ENCODE measurements around the gene KNOP1. TPM values are rescaled to one million over a fixed set of nuclear protein-coding genes. Genes with fewer than 3 reads are reported as not detected.

The KNOP1 gene
- total RNA-seq, 1 experiment from 2014 or later: 13.6 TPM

DNA sequence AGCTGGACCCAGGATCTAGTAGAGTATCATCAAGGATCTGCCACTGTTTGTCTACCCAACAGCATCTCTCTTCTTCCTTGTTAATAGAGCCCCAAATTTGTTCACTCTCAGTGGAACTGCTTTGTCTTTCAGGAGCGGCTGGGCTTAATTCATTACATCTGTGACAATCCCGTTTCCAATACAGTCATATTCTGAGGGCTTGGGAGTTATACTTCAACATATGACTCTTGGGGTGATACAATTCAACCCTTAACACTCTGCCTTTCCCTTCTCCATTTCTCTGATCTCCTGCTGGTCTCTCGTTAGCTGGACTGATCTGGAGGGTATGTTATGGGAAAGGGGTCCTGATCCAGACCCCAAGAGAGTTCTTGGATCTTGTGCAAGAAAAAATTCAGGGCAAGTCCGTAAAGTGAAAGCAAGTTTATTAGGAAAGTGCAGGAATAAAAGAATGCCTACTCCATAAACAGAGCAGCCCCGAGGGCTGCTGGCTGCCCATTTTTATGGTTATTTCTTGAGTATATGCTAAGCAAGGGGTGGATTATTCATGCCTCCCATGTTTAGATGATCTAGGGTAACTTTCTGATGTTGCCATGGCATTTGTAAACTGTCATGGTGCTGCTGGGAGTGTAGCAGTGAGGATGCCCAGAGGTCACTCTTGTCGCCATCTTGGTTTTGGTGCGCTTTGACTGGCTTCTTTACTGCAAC is 42.5 kb upstream of the KNOP1 start:
- CTCF ChIA-PET: no interaction called here
- intact Hi-C loops (cut with micrococcal nuclease): no loop called here

DNA sequence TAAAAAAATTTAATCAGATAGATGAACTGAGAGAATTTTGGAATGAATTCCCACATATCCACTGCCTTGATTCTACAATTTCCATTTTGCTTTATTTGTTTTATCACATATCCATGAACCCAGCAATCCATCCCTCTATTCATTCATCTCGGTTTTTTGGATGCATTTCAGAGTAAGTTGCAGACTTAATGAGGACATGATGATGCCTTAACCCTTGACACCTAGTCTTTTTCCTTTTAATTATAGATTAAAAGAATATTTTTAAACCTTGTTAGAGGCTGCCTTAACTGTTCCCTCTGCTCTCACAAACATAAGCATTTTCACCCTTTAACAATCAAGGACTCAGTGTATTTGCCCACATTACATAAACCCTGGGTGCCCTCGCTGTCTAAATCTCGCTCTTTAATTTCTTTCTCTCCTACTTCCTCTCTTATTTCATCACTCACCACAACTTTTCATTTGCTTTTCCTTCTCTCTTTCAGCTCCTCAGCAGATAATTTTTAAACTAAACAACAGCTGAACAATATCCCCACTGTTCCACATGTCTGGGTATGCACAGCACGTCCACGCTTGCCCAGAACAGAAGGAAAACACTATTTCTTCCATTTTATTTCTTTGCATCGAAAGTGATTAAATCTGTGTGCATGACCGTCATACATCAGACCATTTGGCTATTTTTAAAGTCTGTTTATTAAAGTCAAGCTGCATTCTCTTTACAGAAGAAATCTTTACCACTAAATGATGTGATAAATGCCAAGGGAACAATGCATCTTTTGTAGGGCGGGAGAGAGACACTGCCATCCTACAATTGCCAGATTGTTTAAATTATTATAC is 40.0 kb upstream of the KNOP1 start:
- peaks cover 24% of the 10 kb centered on the region for H3K4me1 ChIP-seq (ENCODE audit: insufficient read depth, low read length)
- peaks cover 4% of the 10 kb centered on the region for H3F3A ChIP-seq (ENCODE audit: low read length, unreplicated experiment)
- TF ChIP-seq EZH2phosphoT487 (IDR thresholded peaks at IDR 0.05; ENCODE audit: borderline replicate concordance, low read length): no peak
- no peak for TF ChIP-seq CTCF (conservative IDR thresholded peaks at IDR 0.05; ENCODE audit: low read depth, low read length)
- TF ChIP-seq EZH2 (IDR thresholded peaks at IDR 0.05; ENCODE audit: low read length, unreplicated experiment): no peak
- H3K27me3 ChIP-seq (ENCODE audit: low read length): no peaks in the 10 kb centered on the region
- no peak overlapping the region for H3K4me2 ChIP-seq (ENCODE audit: low read length)
- CTCF ChIA-PET: no interaction called here
- no peaks in the 10 kb centered on the region for H3K79me2 ChIP-seq (ENCODE audit: low read length)
- DNase-seq (no peak), ATAC-seq (no peak)
- no peaks in the 10 kb centered on the region for H3K36me3 ChIP-seq (ENCODE audit: low read depth, low read length)
- no peak overlapping the region for H3K4me3 ChIP-seq (ENCODE audit: low read length)
- no peak overlapping the region for H3K9ac ChIP-seq (ENCODE audit: low read length)
- BruUV-seq (replicated peaks): no TSS peak
- no peaks in the 10 kb centered on the region for H4K20me1 ChIP-seq (ENCODE audit: low read length)
- intact Hi-C loops (cut with micrococcal nuclease): no loop called here
- no peaks in the 10 kb centered on the region for H3K9me2 ChIP-seq (replicated peaks; ENCODE audit: low read length)
- H3K27ac ChIP-seq (ENCODE audit: low read length): no peak overlapping the region
- H3K9me3 ChIP-seq (ENCODE audit: low read length): no peaks in the 10 kb centered on the region
- POLR2A ChIA-PET (ENCODE audit: unreplicated experiment): no interaction called here
- H2AFZ ChIP-seq (ENCODE audit: low read length): no peak overlapping the region

More for the DNA sequence above, 42.5 kb upstream of the KNOP1 start:
- TF ChIP-seq EZH2 (IDR thresholded peaks at IDR 0.05; ENCODE audit: low read length, unreplicated experiment) (no peak), CTCF (conservative IDR thresholded peaks at IDR 0.05; ENCODE audit: low read depth, low read length) (no peak), EZH2phosphoT487 (IDR thresholded peaks at IDR 0.05; ENCODE audit: borderline replicate concordance, low read length) (no peak)
- Histone ChIP-seq H3K79me2 (ENCODE audit: low read length) (no peaks in the 10 kb centered on the region), H3K4me3 (ENCODE audit: low read length) (no peak overlapping the region), H2AFZ (ENCODE audit: low read length) (no peak overlapping the region), H3K27ac (ENCODE audit: low read length) (no peak overlapping the region), H3K9me2 (replicated peaks; ENCODE audit: low read length) (no peaks in the 10 kb centered on the region), H3K27me3 (ENCODE audit: low read length) (no peaks in the 10 kb centered on the region), H3K9ac (ENCODE audit: low read length) (no peak overlapping the region), H3K4me1 (ENCODE audit: insufficient read depth, low read length) (no peaks in the 10 kb centered on the region), H4K20me1 (ENCODE audit: low read length) (no peaks in the 10 kb centered on the region), H3K9me3 (ENCODE audit: low read length) (no peaks in the 10 kb centered on the region), H3F3A (ENCODE audit: low read length, unreplicated experiment) (no peaks in the 10 kb centered on the region), H3K36me3 (ENCODE audit: low read depth, low read length) (no peaks in the 10 kb centered on the region), H3K4me2 (ENCODE audit: low read length) (no peak overlapping the region)
- ATAC-seq: no peak
- no TSS peak for BruUV-seq (replicated peaks)
- POLR2A ChIA-PET (ENCODE audit: unreplicated experiment): no interaction called here
- DNase-seq: no peak

GRCh38 chr16:19757026-19757425 is 39.0 kb upstream of the KNOP1 start:
- intact Hi-C loops (cut with micrococcal nuclease): no loop called here
- TF ChIP-seq EZH2phosphoT487 (IDR thresholded peaks at IDR 0.05; ENCODE audit: borderline replicate concordance, low read length) (no peak), CTCF (conservative IDR thresholded peaks at IDR 0.05; ENCODE audit: low read depth, low read length) (no peak), EZH2 (IDR thresholded peaks at IDR 0.05; ENCODE audit: low read length, unreplicated experiment) (no peak)
- Histone ChIP-seq H3K36me3 (ENCODE audit: low read depth, low read length) (no peaks in the 10 kb centered on the region), H2AFZ (ENCODE audit: low read length) (no peak overlapping the region), H3K9me2 (replicated peaks; ENCODE audit: low read length) (no peaks in the 10 kb centered on the region), H3F3A (ENCODE audit: low read length, unreplicated experiment) (peaks cover 4% of the 10 kb centered on the region), H4K20me1 (ENCODE audit: low read length) (no peaks in the 10 kb centered on the region), H3K79me2 (ENCODE audit: low read length) (no peaks in the 10 kb centered on the region), H3K9me3 (ENCODE audit: low read length) (no peaks in the 10 kb centered on the region), H3K27me3 (ENCODE audit: low read length) (no peaks in the 10 kb centered on the region), H3K27ac (ENCODE audit: low read length) (no peak overlapping the region), H3K4me2 (ENCODE audit: low read length) (no peak overlapping the region), H3K4me1 (ENCODE audit: insufficient read depth, low read length) (peaks cover 25% of the 10 kb centered on the region), H3K9ac (ENCODE audit: low read length) (no peak overlapping the region), H3K4me3 (ENCODE audit: low read length) (no peak overlapping the region)
- CTCF ChIA-PET: no interaction called here
- no TSS peak for BruUV-seq (replicated peaks)
- POLR2A ChIA-PET (ENCODE audit: unreplicated experiment): no interaction called here
- no peak for DNase-seq
- no peak for ATAC-seq

Data from PC-3 (cell line).